GM13976 (cell line): Measurements from ENCODE around the gene CDKN2A.
"Not testable (repeated sequence)": the region's sequence is repeated elsewhere in the genome, so short reads cannot be mapped to it uniquely, and the experiment has no call there.

Source experiments
- DNase-seq: peaks from one replicate; pipeline ENCODE4 v3.0.0; 2012; ENCODE audit warnings: low spot score
- in situ Hi-C: fragments of 300-500 bp; cut with MboI; formaldehyde crosslinking; loops from one replicate; pipeline ENCODE4 v1.12.0; 2022; ENCODE audit warnings: low sequenced_read_pairs, mixed read lengths, inconsistent platforms; ENCODE audit not compliant: unreplicated experiment
- TF ChIP-seq, protein P1 (sequence below): IDR thresholded peaks from 2 replicates; pipeline ENCODE4 v1.5.1; 2012; ENCODE audit warnings: borderline replicate concordance, mild to moderate bottlenecking; ENCODE audit not compliant: insufficient read depth; ENCODE audit errors: extremely low read depth, missing control alignments, control extremely low read depth

The CDKN2A gene

GRCh38 chr9:21967702-21968101 lies 26.5 kb downstream of the CDKN2A start:
- TF ChIP-seq, protein P1, sequence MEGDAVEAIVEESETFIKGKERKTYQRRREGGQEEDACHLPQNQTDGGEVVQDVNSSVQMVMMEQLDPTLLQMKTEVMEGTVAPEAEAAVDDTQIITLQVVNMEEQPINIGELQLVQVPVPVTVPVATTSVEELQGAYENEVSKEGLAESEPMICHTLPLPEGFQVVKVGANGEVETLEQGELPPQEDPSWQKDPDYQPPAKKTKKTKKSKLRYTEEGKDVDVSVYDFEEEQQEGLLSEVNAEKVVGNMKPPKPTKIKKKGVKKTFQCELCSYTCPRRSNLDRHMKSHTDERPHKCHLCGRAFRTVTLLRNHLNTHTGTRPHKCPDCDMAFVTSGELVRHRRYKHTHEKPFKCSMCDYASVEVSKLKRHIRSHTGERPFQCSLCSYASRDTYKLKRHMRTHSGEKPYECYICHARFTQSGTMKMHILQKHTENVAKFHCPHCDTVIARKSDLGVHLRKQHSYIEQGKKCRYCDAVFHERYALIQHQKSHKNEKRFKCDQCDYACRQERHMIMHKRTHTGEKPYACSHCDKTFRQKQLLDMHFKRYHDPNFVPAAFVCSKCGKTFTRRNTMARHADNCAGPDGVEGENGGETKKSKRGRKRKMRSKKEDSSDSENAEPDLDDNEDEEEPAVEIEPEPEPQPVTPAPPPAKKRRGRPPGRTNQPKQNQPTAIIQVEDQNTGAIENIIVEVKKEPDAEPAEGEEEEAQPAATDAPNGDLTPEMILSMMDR: no peak
- no peak for DNase-seq
- in situ Hi-C loops: no loop called here

DNA sequence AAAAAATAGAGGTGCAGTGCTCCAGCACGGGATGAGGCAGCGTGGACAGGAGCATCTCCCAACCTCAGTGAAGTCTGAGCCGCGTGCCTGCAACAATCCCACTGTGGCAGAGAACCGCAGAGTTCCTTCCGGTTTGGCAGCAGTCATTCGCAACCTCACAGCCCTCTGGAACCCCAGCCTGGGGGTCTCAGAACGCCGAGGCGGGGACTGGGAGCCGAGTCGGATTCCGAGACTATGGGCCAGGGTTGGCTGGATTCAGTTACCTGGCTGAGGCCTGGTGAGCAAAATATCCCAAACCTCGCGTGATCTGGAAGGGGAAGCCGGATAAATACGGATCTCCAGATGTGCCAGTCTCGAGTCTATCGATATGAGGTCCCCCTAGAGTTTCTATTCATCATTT lies 27.0 kb downstream of the CDKN2A start:
- no peak for DNase-seq
- TF ChIP-seq, protein P1: no peak

DNA sequence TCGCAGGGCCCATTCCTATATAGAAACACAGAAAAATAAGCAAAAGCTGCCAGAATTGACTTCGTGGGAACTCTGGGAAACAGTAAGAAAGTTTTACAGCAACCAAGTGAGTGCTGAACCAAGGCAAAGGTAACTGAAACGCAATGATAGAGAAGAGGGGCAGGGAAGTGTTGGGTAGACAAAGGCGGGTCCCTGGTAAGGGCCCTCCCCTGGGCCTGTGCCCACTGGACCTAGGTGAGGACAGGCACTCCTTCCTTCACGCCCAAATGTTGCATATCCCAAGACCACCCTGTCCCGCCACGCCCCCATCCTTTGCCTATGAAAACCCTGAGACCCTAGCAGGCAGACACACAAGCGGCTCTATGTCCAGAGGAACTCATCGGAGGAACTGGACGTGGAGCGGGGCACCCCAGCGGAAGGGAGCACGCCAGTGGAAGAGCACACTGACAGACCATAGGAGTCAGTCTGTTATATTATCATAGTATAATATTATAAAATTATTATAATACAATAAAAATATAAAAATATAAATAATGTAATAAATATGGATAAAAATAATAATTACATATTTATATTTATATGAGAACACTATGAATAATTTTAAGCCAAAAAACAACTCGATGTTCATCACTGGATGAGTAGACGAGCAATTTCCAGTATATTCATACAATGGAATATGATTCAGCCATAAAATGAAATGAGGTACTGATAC lies 27.9 kb downstream of the CDKN2A start:
- TF ChIP-seq, protein P1: no peak
- in situ Hi-C loops: no loop called here

More for the DNA sequence above, 27.0 kb downstream of the CDKN2A start:
- in situ Hi-C loops: no loop called here

DNA sequence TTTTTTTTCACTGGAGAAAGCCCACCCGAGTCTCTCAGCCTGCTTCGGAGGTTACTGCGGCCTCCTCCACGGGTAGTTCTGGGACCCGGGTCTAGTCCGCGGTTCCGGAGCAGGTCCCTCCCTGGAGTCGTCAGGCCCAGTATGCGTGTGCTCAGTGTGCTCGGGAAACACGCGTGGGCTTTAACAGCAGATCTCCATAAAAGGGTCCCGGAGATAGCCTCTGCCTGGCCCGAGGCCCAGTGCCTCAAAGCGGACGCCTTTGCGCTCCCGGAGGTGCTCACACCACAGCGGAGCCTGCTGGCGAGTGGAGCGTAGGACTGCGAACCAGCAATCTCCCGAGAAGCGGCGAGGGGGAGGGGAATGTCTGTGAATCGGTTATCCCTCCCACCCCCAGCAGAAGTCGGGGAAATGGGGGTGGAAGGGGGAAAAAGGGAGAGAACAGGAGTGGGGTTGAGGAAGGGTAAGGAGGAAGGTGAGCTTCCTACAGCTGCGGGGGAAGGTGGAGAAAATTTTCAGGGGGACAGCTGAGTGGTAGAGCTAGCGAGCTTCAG lies 28.7 kb downstream of the CDKN2A start:
- DNase-seq: peak; percentile 78
- TF ChIP-seq, protein P1: peak; percentile 45
- in situ Hi-C loops: no loop called here

More for the DNA sequence above, 27.9 kb downstream of the CDKN2A start:
- no peak for DNase-seq

GRCh38 chr9:21964925-21965385 lies 29.2 kb downstream of the CDKN2A start:
- TF ChIP-seq, protein P1: no peak
- peak; percentile 69 for DNase-seq
- in situ Hi-C loops: no loop called here

- in situ Hi-C loops: no loop called here
- TF ChIP-seq, protein P1: no peak
- DNase-seq: no peak
These were observed 32.6 kb downstream of the CDKN2A start for GRCh38 chr9:21961569-21961968.

DNA sequence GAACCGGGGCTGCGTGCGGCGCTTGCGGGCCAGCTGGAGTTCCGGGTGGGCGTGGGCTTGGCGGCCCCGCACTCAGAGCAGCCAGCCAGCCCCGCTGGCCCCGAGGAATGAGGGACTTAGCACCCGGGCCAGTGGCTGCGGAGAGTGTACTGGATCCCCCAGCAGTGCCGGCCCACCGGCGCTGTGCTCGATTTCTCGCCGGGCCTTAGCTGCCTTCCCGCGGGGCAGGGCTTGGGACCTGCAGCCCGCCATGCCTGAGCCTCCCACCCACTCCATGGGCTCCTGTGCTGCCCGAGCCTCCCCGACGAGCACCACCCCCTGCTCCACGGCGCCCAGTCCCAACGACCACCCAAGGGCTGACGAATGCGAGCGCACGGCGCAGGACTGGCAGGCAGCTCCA lies 34.9 kb downstream of the CDKN2A start:
- DNase-seq, in situ Hi-C loops: not testable (repeated sequence)
